ENCODE results near the gene IDH1.
"Not testable (repeated sequence)": the region's sequence is repeated elsewhere in the genome, so short reads cannot be mapped to it uniquely, and the experiment has no call there.

- TF ChIP-seq, protein P1, sequence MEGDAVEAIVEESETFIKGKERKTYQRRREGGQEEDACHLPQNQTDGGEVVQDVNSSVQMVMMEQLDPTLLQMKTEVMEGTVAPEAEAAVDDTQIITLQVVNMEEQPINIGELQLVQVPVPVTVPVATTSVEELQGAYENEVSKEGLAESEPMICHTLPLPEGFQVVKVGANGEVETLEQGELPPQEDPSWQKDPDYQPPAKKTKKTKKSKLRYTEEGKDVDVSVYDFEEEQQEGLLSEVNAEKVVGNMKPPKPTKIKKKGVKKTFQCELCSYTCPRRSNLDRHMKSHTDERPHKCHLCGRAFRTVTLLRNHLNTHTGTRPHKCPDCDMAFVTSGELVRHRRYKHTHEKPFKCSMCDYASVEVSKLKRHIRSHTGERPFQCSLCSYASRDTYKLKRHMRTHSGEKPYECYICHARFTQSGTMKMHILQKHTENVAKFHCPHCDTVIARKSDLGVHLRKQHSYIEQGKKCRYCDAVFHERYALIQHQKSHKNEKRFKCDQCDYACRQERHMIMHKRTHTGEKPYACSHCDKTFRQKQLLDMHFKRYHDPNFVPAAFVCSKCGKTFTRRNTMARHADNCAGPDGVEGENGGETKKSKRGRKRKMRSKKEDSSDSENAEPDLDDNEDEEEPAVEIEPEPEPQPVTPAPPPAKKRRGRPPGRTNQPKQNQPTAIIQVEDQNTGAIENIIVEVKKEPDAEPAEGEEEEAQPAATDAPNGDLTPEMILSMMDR (conservative IDR thresholded peaks at IDR 0.05 in 1 of 2, IDR thresholded peaks at IDR 0.05 in 1 of 2; ENCODE audit: extremely low read depth in 1 of 2, insufficient read depth in 1 of 2, low read depth in 1 of 2, low read length in 2 of 2), result not testable (repeated sequence)
- TF ChIP-seq EZH2 (IDR thresholded peaks at IDR 0.05; ENCODE audit: borderline replicate concordance, low read length), result not testable (repeated sequence)
These were observed 33.0 kb downstream of the IDH1 start for GRCh38 chr2:208221873-208222272.

Measured in mammary epithelial cell (primary cell).